Hepatocyte (in vitro differentiated cells): ENCODE data around the gene TBC1D9.

Experiments used
- EZH2phosphoT487 ChIP-seq: fragments of 200-600 bp; sonication (generic); IDR thresholded peaks from one replicate; pipeline ENCODE4 v1.6.1; 2018; ENCODE audit warnings: antibody characterized with exemption, mild to moderate bottlenecking, low read depth, moderate library complexity; ENCODE audit not compliant: unreplicated experiment, severe bottlenecking
- TF ChIP-seq, protein P1 (sequence below): fragments of 200-600 bp; sonication (generic); IDR thresholded peaks from 2 replicates; pipeline ENCODE4 v1.5.1; 2016; ENCODE audit warnings: antibody characterized with exemption, mild to moderate bottlenecking; ENCODE audit not compliant: poor library complexity

DNA sequence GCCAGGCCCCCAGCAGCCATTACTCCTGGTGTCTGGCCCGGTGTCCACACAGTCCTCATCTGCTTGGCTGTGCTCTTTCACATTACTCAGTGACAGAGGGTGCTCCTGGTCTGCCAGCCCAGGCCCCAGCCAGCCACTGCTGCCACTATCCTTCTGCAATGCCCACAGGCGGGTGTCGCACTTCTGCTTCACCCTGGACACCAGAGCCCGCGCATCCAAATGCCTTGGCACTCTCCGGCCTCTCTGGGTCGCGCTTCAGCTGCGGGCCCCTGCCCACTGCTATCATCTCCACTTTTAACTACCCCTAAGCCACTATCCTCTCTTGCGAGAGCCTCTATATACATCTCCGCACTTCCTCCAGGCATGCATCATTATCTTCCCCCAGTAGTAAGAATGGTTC is 111.0 kb downstream of the TBC1D9 start:
- TF ChIP-seq EZH2phosphoT487, result no peak
- TF ChIP-seq, protein P1, sequence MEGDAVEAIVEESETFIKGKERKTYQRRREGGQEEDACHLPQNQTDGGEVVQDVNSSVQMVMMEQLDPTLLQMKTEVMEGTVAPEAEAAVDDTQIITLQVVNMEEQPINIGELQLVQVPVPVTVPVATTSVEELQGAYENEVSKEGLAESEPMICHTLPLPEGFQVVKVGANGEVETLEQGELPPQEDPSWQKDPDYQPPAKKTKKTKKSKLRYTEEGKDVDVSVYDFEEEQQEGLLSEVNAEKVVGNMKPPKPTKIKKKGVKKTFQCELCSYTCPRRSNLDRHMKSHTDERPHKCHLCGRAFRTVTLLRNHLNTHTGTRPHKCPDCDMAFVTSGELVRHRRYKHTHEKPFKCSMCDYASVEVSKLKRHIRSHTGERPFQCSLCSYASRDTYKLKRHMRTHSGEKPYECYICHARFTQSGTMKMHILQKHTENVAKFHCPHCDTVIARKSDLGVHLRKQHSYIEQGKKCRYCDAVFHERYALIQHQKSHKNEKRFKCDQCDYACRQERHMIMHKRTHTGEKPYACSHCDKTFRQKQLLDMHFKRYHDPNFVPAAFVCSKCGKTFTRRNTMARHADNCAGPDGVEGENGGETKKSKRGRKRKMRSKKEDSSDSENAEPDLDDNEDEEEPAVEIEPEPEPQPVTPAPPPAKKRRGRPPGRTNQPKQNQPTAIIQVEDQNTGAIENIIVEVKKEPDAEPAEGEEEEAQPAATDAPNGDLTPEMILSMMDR, result no peak
